Nephron progenitor cell (in vitro differentiated cells): ENCODE data around the gene IGHMBP2.

Source experiments
- DNase-seq: peaks from one replicate; pipeline ENCODE4 v3.0.0; 2021
- H3K27ac Mint-ChIP-seq: 2 replicates; pipeline ENCODE4 v1.8.0; 2021; ENCODE audit warnings: mild to moderate bottlenecking, moderate library complexity, mixed read lengths
- H3K27me3 Mint-ChIP-seq: 2 replicates; pipeline ENCODE4 v1.8.0; 2021; ENCODE audit warnings: mild to moderate bottlenecking, low read depth, mixed read lengths; ENCODE audit not compliant: poor library complexity
- H3K36me3 Mint-ChIP-seq: 2 replicates; pipeline ENCODE4 v1.8.0; 2021; ENCODE audit warnings: low read depth, mixed read lengths
- H3K4me1 Mint-ChIP-seq: 2 replicates; pipeline ENCODE4 v1.8.0; 2021; ENCODE audit warnings: mixed read lengths
- H3K4me3 Mint-ChIP-seq: 2 replicates; pipeline ENCODE4 v1.8.0; 2021; ENCODE audit warnings: mild to moderate bottlenecking, moderate library complexity, mixed read lengths
- H3K9me3 Mint-ChIP-seq: 2 replicates; pipeline ENCODE4 v1.8.0; 2021; ENCODE audit warnings: mild to moderate bottlenecking, moderate library complexity, mixed read lengths
- TF ChIP-seq, protein P1 (sequence below): fragments of 200-600 bp; sonication (generic); IDR thresholded peaks from 2 replicates; pipeline ENCODE4 v1.5.0; 2021; ENCODE audit warnings: antibody characterized with exemption

IGHMBP2 gene

DNA sequence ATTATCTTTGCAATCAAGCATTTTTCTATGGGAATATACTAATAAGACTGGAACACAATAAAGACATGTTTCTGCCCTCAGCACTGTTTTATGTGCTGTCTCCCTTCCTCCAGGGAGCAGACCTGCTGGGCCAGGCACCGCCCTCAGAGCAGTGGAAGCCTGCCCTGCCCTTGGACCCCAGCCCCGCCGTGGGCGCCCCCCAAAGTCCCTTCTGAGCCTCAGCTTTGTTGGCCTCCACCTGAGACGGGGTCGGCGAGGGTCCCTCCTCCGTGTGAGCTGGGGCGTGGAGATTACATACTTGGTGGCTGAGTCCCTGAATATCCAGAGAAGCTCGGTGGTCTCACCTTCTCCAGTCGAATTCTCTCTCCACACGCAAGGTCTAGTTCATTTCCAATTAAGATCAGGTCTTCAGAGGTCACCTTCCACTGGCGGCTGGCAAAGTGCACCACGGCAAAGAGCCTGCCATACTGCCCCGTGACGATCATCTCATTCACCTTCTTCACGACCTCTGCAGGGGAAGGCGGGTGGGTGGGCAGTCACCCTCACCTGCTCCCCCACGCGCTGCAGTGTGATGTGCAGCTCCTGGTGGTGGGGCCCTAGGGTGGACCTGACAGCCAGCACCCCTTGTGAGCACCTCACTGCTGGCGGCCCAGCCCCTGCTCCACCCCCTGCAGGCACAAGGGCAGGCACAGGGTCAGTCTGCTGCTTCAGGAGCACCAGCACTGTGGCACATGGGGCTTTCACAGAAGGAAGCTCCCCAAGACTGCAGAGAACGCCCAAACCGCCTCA, 7.3 kb upstream of the IGHMBP2 start:
- Mint-ChIP-seq H3K4me3 (no peak overlapping the region), H3K27me3 (peaks cover 5% of the 10 kb centered on the region), H3K36me3 (peaks cover 33% of the 10 kb centered on the region), H3K9me3 (no peaks in the 10 kb centered on the region), H3K4me1 (no peaks in the 10 kb centered on the region), H3K27ac (no peak overlapping the region)
- TF ChIP-seq, protein P1, sequence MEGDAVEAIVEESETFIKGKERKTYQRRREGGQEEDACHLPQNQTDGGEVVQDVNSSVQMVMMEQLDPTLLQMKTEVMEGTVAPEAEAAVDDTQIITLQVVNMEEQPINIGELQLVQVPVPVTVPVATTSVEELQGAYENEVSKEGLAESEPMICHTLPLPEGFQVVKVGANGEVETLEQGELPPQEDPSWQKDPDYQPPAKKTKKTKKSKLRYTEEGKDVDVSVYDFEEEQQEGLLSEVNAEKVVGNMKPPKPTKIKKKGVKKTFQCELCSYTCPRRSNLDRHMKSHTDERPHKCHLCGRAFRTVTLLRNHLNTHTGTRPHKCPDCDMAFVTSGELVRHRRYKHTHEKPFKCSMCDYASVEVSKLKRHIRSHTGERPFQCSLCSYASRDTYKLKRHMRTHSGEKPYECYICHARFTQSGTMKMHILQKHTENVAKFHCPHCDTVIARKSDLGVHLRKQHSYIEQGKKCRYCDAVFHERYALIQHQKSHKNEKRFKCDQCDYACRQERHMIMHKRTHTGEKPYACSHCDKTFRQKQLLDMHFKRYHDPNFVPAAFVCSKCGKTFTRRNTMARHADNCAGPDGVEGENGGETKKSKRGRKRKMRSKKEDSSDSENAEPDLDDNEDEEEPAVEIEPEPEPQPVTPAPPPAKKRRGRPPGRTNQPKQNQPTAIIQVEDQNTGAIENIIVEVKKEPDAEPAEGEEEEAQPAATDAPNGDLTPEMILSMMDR, result no peak
- DNase-seq, result no peak

DNA sequence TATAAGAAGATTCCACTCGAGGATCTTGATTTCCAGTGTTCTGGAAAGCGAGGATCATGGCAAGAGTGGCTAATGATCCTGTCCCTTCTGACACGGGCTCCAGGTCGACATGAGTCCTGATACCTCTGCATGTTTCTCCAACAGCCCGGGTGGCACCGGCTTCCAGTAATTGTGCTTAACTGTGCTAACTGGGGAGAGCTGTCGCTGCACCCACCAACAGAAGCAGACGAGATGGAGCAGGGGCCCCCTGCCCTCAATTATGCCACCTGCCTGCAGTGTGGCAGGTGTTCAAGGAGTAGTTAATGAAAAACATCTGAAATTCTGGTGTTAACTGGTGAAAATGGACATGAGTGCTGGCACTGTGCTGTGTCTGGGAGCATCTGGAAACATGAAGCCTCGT, 6.2 kb upstream of the IGHMBP2 start:
- Mint-ChIP-seq H3K4me3 (no peak overlapping the region), H3K27ac (no peak overlapping the region), H3K9me3 (no peaks in the 10 kb centered on the region)

DNA sequence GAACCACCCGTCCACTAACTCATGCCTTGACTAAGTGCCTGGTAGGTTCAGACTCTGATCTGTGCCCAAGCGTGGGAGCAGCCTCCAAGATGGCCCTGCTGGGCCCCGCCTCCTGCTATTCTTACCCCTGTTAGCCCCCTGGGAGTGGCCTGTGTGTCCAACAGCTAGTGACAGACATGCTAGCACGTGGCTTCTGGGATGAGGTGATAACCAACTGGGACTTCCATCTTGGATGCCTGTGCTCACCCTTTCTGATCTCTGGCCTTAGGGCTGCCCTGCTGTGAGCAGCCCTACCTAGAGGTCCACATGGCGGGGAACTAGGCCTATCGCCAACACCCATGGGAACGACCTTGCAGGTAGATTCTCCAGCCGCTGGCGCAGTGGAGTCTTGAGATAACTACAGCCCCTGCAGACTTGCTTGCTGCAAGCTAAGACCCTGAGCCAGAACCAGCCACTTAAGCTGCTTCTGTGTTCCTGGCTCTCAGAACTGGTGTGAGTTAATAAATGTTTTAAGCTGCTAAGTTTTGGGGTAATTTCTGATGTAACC, 2.8 kb upstream of the IGHMBP2 start:
- Mint-ChIP-seq H3K27ac (no peak overlapping the region), H3K27me3 (peaks cover 2% of the 10 kb centered on the region), H3K4me3 (no peak overlapping the region), H3K9me3 (no peaks in the 10 kb centered on the region), H3K4me1 (peaks cover 39% of the 10 kb centered on the region), H3K36me3 (peaks cover 18% of the 10 kb centered on the region)
- DNase-seq, result no peak
- TF ChIP-seq, protein P1, result no peak

More for the DNA sequence above, 6.2 kb upstream of the IGHMBP2 start:
- DNase-seq, result no peak
- TF ChIP-seq, protein P1, result no peak
- Mint-ChIP-seq H3K27me3 (peaks cover 5% of the 10 kb centered on the region), H3K36me3 (peaks cover 33% of the 10 kb centered on the region), H3K4me1 (peaks cover 10% of the 10 kb centered on the region)

DNA sequence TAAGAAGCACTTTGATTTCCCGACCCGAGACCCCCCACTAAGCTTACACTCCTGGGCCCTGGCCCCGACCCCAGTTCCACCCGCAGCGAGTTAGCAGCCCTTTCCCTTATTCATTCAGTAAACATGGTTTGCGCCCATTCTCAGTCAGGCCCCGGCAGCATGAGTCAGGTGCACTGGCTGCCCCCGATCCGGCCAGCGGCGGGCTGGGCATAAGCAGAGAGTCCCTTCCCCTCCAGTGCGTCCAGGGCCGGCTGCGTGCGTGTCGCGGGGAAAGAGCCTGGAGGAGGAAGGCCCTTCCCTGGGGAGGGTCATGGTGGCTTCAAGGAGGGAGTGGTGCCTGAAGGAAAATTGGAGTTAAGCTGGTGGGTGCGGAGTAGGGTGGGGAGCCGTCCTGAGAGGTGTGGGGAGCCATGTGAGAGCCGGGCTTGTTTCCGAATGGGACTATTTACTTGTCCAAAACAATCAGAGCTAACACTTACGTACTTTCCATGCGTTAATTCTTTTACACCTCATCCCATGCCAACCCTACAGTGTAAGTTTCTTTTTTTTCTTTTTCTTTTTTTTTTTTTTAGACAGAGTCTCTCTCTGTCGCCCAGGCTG, 657 bp downstream of the IGHMBP2 start:
- Mint-ChIP-seq H3K4me1 (peaks cover 41% of the 10 kb centered on the region), H3K36me3 (peaks cover 26% of the 10 kb centered on the region), H3K27me3 (no peaks in the 10 kb centered on the region), H3K9me3 (no peaks in the 10 kb centered on the region), H3K4me3 (peak overlapping the region; percentile 97), H3K27ac (peak overlapping the region; percentile 82)
- TF ChIP-seq, protein P1, result no peak
- DNase-seq, result peak; percentile 58

GRCh38 chr11:68905421-68906360, 2.0 kb downstream of the IGHMBP2 start:
- H3K9me3 Mint-ChIP-seq, result no peaks in the 10 kb centered on the region

More at GRCh38 chr11:68905421-68906360, 2.0 kb downstream of the IGHMBP2 start:
- H3K36me3 Mint-ChIP-seq, result peaks cover 14% of the 10 kb centered on the region
- H3K4me3 Mint-ChIP-seq, result peak overlapping the region; percentile 97
- H3K27me3 Mint-ChIP-seq, result no peaks in the 10 kb centered on the region
- TF ChIP-seq, protein P1, result no peak
- peaks cover 41% of the 10 kb centered on the region for H3K4me1 Mint-ChIP-seq
- DNase-seq, result no peak
- H3K27ac Mint-ChIP-seq, result no peak overlapping the region
